CD4-positive, alpha-beta T cell treated with Interleukin-21 for 1 hour (primary cell): ENCODE data around the gene SMG9.
"Not testable (repeated sequence)": the region's sequence is repeated elsewhere in the genome, so short reads cannot be mapped to it uniquely, and the experiment has no call there.

Experiments
- DNase-seq: peaks from one replicate; pipeline ENCODE4 v3.0.0-alpha.2; 2020

The SMG9 gene

GRCh38 chr19:43688059-43688701, 66.6 kb downstream of the SMG9 start:
- no peak for DNase-seq

DNA sequence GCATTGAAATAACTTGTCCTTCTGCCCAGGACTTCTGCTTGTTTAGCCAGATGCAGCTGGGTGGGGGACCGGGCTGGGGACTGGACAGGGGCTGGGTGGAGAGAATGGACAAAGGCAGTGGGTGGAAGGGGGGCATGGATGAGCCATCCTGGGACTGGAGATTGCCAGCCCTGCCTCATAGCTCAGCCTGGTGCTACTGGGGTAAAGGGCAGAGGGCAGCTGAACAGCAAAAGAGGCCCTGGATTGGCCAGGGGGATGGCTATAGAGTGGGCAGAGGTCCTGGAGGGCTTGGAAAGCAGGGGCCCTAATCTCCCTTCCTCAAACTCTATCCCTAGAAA, 67.1 kb downstream of the SMG9 start:
- DNase-seq: no peak

DNA sequence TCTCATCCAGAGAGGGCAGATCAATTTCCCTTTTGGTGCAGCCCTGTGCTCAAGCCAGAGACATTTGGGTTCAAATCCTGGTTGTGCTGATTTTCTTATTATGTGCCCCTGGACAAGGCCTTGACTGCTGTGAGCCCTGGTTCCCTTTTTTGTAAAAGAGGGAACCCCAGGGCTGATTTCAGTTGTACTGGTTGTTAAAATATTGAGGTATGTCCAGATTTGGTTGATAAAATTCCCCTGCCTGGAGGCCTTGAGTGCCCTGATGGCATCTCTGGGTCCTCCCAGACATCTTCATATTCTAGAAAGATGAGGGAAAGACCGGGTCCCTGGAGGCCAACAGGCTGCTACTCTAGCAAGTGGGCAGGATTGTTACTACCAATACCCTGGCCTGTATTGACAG, 70.4 kb downstream of the SMG9 start:
- DNase-seq: no peak

- DNase-seq: no peak
Measured at GRCh38 chr19:43683905-43684304, 70.9 kb downstream of the SMG9 start.

- DNase-seq: no peak
Measured at GRCh38 chr19:43682824-43683661, 71.7 kb downstream of the SMG9 start.

DNA sequence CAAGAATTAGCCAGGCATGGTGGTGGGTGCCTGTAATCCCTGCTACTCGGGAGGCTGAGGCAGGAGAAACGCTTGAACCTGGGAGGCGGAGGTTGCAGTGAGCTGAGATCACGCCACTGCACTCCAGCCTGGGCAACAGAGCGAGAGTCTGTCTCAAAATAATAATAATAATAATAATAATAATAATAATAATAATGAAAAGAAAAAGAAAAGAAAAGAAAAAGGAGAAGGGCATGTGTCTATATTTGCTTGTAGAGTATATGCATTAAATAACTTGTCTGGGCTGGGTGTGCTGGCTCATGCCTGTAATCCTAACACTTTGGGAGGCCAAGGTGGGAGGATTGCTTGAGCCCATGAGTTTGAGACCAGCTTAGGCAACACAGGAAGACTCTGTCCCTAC, 72.5 kb downstream of the SMG9 start:
- not testable (repeated sequence) for DNase-seq

- DNase-seq: no peak
Measured at GRCh38 chr19:43681821-43682220, 72.9 kb downstream of the SMG9 start.

- no peak for DNase-seq
Measured at GRCh38 chr19:43678512-43679261, 76.1 kb downstream of the SMG9 start.
